ENCODE data around the gene TP53AIP1. TPM values are rescaled to one million over a fixed set of nuclear protein-coding genes. Genes with fewer than 3 reads are reported as not detected.

TP53AIP1 gene
- total and polyA plus RNA-seq, 2 of the 8 experiments (the other 6 are each of a cell fraction or from before 2014, with no cell fraction given): 0.03 TPM; not detected in 1

GRCh38 chr11:128968916-128969315, 26.2 kb upstream of the TP53AIP1 start:
- H2BK12ac ChIP-seq (ENCODE audit: low read depth, low read length): no peak overlapping the region
- peaks cover 5 to 44% (median 17%) of the 10 kb centered on the region in 4 experiments; a peak in 6 of 8 replicates for H3K36me3 ChIP-seq (ENCODE audit: control insufficient read depth in 2 of 4, insufficient read depth in 4 of 4, low read length in 3 of 4)
- no peak overlapping the region for H3K18ac ChIP-seq (ENCODE audit: extremely low read depth, low read length)
- no peak overlapping the region for H2BK20ac ChIP-seq (ENCODE audit: low read length)
- no peak overlapping the region for H4K5ac ChIP-seq (ENCODE audit: insufficient read length, low read depth, low read length)
- H3K9me3 ChIP-seq (ENCODE audit: insufficient read depth in 2 of 2, low read depth in 1 of 2, low read length in 1 of 2): no peaks in the 10 kb centered on the region
- H4K91ac ChIP-seq (replicated peaks; ENCODE audit: insufficient read length, low read length): no peak overlapping the region
- peaks cover 0 to 5% of the 10 kb centered on the region in 2 experiments for H4K20me1 ChIP-seq (replicated peaks in 1 of 2; ENCODE audit: control insufficient read depth in 1 of 2, insufficient read depth in 2 of 2, low read length in 2 of 2)
- no peak overlapping the region for H3K27ac ChIP-seq (ENCODE audit: low read depth, low read length)
- CTCF ChIA-PET (ENCODE audit: partially characterized antibody): interaction anchor here (1.0 to 2.1 kb wide), 2 partner anchors 81 to 365 kb away, joined by 5 read pairs; no protein-coding TSS in a partner anchor
- DNase-seq (ENCODE audit: low read depth in 1 of 2, low spot score in 2 of 2) (no peak), FAIRE-seq (no peak)
- no peaks in the 10 kb centered on the region for H3K4me1 ChIP-seq (replicated peaks in 1 of 4; ENCODE audit: control insufficient read depth in 3 of 4, insufficient read depth in 4 of 4, low read length in 3 of 4)
- no peak overlapping the region for H3K23ac ChIP-seq (ENCODE audit: insufficient read length)
- H2BK120ac ChIP-seq (replicated peaks; ENCODE audit: low read depth, low read length): no peak overlapping the region
- H3K79me1 ChIP-seq (ENCODE audit: low read depth, low read length): no peaks in the 10 kb centered on the region
- H2BK15ac ChIP-seq (ENCODE audit: low read length): no peak overlapping the region
- H3K4me2 ChIP-seq (ENCODE audit: insufficient read depth in 1 of 2, low read depth in 2 of 2, low read length in 2 of 2): no peak overlapping the region
- TF ChIP-seq CBX8 (IDR thresholded peaks at IDR 0.05; ENCODE audit: borderline replicate concordance, low read depth, low read length) (no peak), CTCF (IDR thresholded peaks at IDR 0.05; ENCODE audit: control extremely low read depth in 1 of 3, insufficient read depth in 1 of 3, low read depth in 1 of 3, low read length in 3 of 3) (peak in 2 of 3 experiments; percentile 19 to 20; a peak in 2 of 4 replicates), YY1 (IDR thresholded peaks at IDR 0.05; ENCODE audit: low read depth, low read length) (no peak), PHF8 (conservative IDR thresholded peaks at IDR 0.05; ENCODE audit: low read depth, low read length) (no peak)
- no peaks in the 10 kb centered on the region for H3K23me2 ChIP-seq (ENCODE audit: low read depth, low read length)
- POLR2A ChIA-PET (ENCODE audit: partially characterized antibody): no interaction called here
- WGBS, 2 experiments (ENCODE audit: extremely low coverage in 1 of 2, insufficient coverage in 1 of 2, insufficient read length in 1 of 2, insufficient replicate concordance in 2 of 2, low coverage in 1 of 2, low lambda C conversion rate in 2 of 2, missing lambda C conversion rate in 1 of 2): 92% methylated on average over 8 of the region's 9 CpGs; no CpG with 5 or more reads in 1 of the 2 experiments
- H2AK5ac ChIP-seq (ENCODE audit: low read depth, low read length): no peak overlapping the region
- H3K9ac ChIP-seq (replicated peaks in 1 of 4; ENCODE audit: extremely low read depth in 1 of 4, low read depth in 3 of 4, low read length in 3 of 4): no peak overlapping the region
- H3K14ac ChIP-seq (ENCODE audit: insufficient read length): no peak overlapping the region
- no peaks in the 10 kb centered on the region for H3K27me3 ChIP-seq (replicated peaks in 1 of 4; ENCODE audit: control insufficient read depth in 3 of 4, extremely low read depth in 1 of 4, insufficient read depth in 3 of 4, low read length in 3 of 4)
- H3K56ac ChIP-seq (replicated peaks; ENCODE audit: insufficient read length, low read depth, low read length): no peak overlapping the region
- no peak overlapping the region for H3K4ac ChIP-seq (replicated peaks; ENCODE audit: insufficient read length, low read depth, low read length)
- no peak overlapping the region for H4K8ac ChIP-seq (ENCODE audit: extremely low read depth, insufficient read depth, low read length)
- no peak overlapping the region for H3K4me3 ChIP-seq (ENCODE audit: extremely low read depth in 1 of 4, insufficient read depth in 2 of 4, low read depth in 3 of 4, low read length in 4 of 4)
- no peaks in the 10 kb centered on the region for H3K79me2 ChIP-seq (ENCODE audit: control insufficient read depth in 1 of 2, insufficient read depth in 2 of 2, low read length in 2 of 2)
- H2BK5ac ChIP-seq (ENCODE audit: low read depth, low read length): no peak overlapping the region
- no peak overlapping the region for H2AFZ ChIP-seq (ENCODE audit: low read length)

All from H1 (cell line).